Stimulated activated naive CD4-positive, alpha-beta T cell (primary cell): ENCODE data around the gene SMIM44.

Source experiments
- DNase-seq, 6 experiments: peaks; one replicate each; lab custom pipeline; 2025; lab: John Stamatoyannopoulos, UW

The SMIM44 gene

GRCh38 chr19:3500429-3501101 lies 17.3 kb upstream of the SMIM44 start, which contains the start of gene DOHH:
DOHH (minus strand) TSS chr19:3500674; CDS start chr19:3496814, 3,860 bp downstream.
- DNase-seq = peak; percentile 89 to 99 (median 91)

- DNase-seq = no peak
Measured at GRCh38 chr19:3499738-3500428, 16.6 kb upstream of the SMIM44 start.

- no peak for DNase-seq
Measured at GRCh38 chr19:3497757-3498520, 14.7 kb upstream of the SMIM44 start.

GRCh38 chr19:3496392-3497273 lies 13.4 kb upstream of the SMIM44 start:
- no peak for DNase-seq

- DNase-seq = peak in 5 of 6 experiments; percentile 15 to 36 (median 28)
Measured at GRCh38 chr19:3494559-3494958, 11.3 kb upstream of the SMIM44 start.

- peak in 3 of 6 experiments; percentile 13 to 17 (median 13) for DNase-seq
Measured at GRCh38 chr19:3494051-3494450, 10.8 kb upstream of the SMIM44 start.

GRCh38 chr19:3493651-3494050 lies 10.4 kb upstream of the SMIM44 start:
- no peak for DNase-seq

GRCh38 chr19:3492919-3493318 lies 9.7 kb upstream of the SMIM44 start:
- no peak for DNase-seq

- DNase-seq = no peak
Measured at GRCh38 chr19:3492131-3492839, 9.0 kb upstream of the SMIM44 start.

GRCh38 chr19:3491396-3492119 lies 8.3 kb upstream of the SMIM44 start:
- DNase-seq = no peak

- no peak for DNase-seq
Measured at GRCh38 chr19:3482507-3483225, 575 bp downstream of the SMIM44 start.

- DNase-seq = no peak
Measured at GRCh38 chr19:3481241-3482090, 1.8 kb downstream of the SMIM44 start.

GRCh38 chr19:3480383-3481091 lies 2.7 kb downstream of the SMIM44 start, which contains the start of gene SMIM24:
SMIM24 (minus strand) TSS chr19:3480525; CDS start chr19:3480463, 62 bp downstream.
- DNase-seq = no peak

GRCh38 chr19:3479834-3480215 lies 3.4 kb downstream of the SMIM44 start:
- peak in 5 of 6 experiments; percentile 17 to 44 (median 34) for DNase-seq

- peak; percentile 26 to 50 (median 42) for DNase-seq
Measured at GRCh38 chr19:3479177-3479833, 3.9 kb downstream of the SMIM44 start.

- peak in 1 of 6 experiments; percentile 36 for DNase-seq
Measured at GRCh38 chr19:3478409-3479176, 4.6 kb downstream of the SMIM44 start.

- no peak for DNase-seq
Measured at GRCh38 chr19:3477951-3478350, 5.3 kb downstream of the SMIM44 start.
